NCI-H1930 (cell line): ENCODE data around the gene TMX3.

Experiments used
- DNase-seq, 2 experiments: peaks; one replicate each; lab custom pipeline; 2025; lab: John Stamatoyannopoulos, UW

TMX3 gene

GRCh38 chr18:68714712-68715496 lies at the start of gene TMX3:
TMX3 (minus strand) TSS chr18:68715108; CDS start chr18:68714981, 127 bp downstream.
- DNase-seq: peak; percentile 94 to 95

DNA sequence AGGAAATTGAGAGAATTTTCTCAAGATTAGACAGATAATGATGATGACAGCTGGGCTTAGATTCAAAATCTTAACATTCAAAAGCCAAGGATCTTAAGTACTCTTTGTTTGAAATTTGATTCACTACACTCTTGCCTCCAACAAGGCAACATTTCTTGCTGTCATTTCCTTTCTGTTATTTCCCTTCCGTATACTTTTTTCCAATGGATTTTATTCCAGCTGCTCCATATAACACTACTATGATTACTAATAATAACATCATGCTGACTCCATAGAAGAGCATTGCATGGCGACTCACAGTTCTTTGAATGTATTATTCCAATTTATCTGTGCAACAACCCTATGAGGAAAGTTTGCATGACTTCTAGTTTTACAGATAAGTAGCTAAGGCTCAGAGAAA lies 49.1 kb upstream of the TMX3 start:
- DNase-seq: no peak

- DNase-seq: no peak
Observed at GRCh38 chr18:68763083-68763482, 48.2 kb upstream of the TMX3 start.

DNA sequence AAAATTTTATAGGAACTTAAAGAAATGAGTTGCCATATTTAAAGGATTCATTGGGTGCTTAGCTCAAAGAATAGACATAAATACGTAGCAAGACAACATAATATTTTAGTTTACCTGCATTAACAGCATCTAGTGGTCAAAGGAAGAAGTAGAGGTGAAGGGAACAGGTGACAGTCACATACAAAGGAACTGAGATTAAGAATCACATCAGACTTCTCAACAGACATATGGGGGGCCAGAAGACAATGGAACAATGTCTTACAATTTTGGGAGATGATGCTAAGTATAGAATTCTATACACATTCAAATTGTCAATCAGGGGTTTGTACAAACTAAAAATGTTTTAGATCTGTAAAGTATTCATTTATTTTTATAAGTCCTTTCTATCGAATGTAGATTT lies 44.4 kb upstream of the TMX3 start:
- no peak for DNase-seq

GRCh38 chr18:68757126-68757525 lies 42.2 kb upstream of the TMX3 start:
- no peak for DNase-seq

DNA sequence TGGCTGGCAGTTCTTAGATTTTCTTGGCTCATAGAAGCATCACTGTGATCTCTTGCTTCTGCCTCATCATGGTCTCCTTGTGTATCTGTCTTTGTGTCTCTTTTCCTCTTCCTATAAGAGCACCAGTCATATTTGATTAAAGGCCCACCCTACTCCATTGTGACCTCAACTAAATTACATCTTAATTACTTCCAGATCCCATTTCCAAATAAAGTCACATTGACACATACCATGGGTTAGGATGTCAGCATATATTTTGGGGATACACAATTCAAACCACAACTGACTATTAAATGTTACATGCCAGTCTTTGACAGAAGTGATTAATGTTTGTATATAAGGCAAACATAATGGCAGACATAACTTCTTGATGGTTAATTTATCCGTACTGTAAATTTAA lies 27.3 kb upstream of the TMX3 start:
- no peak for DNase-seq

GRCh38 chr18:68740966-68741365 lies 26.1 kb upstream of the TMX3 start:
- DNase-seq: no peak

- no peak for DNase-seq
Observed at GRCh38 chr18:68739462-68739861, 24.6 kb upstream of the TMX3 start.

DNA sequence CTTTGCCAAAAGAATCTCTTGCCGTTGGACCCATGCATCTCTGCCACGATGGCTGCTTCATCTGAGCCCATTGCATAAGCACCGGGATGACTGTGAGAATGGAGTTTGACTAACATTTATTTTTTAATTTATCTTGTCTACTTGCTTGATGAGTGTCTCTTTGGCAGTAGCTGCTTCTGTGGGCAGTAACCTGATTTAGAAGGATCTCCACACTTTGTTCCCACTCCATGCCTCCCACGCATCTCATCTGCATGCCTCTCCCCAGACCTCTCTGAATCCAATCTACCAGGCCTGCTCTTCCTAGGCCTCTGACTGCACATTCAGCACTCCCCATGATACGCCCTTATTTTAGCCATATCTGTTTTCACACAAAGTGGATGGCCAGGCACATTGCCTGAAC lies 23.7 kb upstream of the TMX3 start:
- DNase-seq: no peak

DNA sequence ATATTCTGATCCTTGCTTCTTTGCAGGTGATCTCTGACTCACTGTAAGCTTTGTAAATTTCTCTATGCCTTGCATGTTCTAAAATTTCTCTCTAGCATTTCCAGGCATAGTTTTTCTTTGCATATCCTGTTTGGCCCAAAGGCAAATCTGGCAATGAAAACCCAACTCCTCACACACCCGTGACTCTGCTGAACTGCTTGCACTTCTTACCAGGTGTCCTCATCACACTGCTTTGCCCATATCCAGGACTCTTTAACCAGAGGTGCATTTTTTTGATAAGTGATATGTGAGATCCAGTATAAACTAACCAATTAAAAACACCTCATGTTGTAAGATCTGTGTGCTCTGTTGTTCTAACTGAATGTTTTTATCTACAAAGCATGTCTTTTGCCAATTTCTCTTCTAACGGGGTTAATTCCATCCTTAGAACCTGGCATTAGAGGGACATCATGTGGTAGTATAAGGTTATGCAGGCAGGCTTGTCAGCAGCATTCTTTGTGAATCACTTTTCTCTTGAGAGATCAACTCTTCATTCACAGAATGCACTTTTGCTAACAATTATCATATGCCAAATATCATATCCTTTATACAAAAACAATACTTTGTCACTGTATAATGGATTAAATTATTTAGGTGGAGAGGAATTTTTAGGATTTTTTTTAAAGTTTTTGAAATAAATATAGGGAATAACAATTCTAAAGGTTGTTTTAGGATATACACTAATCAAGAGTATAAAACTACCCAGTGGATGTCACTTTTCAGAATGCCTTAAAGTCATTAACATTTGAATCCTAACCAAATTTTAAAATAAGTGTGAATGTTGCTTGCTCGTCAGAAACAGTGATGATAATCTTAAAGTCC lies 20.8 kb upstream of the TMX3 start:
- DNase-seq: no peak

DNA sequence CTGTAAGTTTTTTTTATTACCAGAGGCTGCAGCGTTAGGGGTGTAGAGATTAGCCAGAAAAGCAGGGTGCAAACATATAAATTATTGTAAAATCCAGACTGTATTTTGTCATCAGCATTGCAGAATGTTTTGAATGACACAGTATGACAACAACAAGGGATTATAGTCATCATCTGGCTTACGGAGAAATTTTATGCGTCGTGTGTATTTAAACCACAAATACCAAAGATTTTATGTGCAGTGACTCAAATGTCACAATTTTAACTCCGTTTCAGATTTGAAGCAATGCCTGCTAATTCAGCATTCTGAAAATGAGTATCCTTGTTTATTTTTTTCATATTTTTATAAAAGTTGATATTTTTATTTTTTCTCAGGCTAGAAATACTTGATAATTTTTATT lies 19.4 kb upstream of the TMX3 start:
- no peak for DNase-seq

DNA sequence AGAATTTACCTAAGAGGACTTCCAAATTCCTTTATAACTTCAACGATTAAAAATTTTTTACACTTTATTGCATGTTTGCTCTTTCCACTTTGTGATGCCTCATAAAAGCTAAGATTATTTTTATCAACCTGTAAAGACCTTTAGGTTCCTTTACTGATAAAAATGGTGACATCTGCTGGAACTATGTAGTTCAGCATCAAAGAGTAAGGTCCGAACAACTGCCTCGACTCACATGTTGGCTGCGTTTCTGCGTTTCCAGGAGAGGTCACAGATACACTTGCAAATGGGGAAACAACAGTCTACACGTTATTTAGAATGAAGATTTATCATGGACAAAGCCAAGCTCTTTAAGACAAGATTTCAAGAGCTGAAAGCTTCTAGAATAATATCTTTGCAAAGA lies 18.8 kb upstream of the TMX3 start:
- no peak for DNase-seq

DNA sequence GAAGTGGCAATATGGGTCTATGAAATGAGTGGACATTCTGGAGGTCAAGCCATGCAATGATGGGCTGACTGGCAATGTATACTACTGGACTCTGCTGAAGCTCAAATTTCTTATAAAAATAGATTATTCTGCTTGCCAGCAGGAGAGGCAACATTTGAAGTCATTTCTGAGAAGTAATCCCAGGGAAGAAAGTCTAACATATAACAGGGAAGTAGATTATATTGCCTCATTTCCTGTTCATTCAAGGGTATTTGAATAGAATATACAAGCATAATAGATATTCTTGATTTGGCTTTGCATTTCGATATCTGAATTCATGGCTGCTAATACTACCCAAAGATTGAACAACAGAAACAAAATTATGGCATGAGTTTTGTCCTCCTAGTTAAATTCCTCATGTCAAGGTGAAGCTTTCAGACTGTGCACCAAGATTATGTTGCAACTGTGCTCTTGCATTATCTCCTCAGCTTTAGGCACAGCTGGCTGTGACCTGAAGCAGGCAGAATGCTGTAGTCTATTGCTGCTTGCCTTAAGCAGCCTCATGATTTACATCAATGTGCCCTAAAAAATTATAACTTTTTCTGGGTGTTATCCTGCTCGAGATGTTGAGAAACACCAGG lies 13.3 kb upstream of the TMX3 start:
- DNase-seq: no peak

DNA sequence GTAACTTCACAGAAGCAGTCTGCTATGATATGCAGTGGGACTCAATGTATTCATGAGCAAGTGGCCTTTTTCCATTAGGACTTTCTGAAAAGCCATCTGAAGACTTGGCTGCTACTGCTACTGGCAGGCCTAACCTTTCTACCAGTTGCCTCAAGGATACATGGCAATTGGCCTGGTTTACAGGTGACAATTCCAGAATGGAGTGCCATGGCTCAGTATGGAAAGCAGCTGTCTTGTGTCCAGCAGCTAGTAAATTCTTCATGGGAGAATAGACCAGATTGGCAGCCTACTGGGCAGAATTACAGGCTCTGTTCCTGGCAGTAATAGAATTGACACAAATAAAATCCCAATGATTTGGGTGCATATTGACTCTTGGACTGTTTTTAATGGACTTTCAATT lies 12.6 kb upstream of the TMX3 start:
- DNase-seq: no peak

GRCh38 chr18:68725346-68725745 lies 10.4 kb upstream of the TMX3 start:
- DNase-seq: no peak

DNA sequence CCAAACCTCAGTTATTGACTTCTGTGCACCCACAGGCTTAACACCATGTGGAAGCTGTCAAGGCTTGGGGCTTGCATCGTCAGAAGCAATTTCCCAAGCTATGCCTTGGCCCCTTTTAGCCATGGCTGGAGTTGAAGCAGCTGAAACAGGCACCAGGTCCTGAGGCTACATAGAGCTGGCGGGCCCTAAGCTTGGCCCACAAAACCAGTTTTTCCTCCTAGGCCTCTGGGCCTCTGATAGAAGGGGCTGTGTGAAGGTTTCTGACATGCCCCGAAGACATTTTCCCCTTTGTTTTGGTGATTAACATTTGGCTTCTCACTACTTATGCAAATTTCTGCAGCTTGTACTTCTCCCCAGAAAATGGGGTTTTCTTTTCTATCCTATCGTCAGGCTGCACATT lies 9.1 kb upstream of the TMX3 start:
- DNase-seq: no peak

DNA sequence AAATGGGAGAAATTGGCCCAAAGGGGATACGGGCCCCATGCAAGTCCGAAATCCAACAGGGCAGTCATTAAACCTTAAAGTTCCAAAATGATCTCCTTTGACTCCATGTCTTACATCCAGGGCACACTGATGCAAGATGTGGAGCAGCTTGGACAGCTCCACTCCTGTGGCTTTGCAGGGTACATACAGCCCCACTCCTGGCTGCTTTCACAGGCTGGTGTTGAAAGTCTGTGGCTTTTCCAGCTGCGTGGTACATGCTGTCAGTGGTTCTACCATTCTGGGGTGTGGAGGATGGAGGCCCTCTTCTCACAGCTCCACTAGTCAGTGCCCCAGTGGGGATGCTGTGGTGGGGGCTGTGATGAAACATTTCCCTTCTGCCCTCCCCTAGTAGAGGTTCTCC lies 8.6 kb upstream of the TMX3 start:
- no peak for DNase-seq

DNA sequence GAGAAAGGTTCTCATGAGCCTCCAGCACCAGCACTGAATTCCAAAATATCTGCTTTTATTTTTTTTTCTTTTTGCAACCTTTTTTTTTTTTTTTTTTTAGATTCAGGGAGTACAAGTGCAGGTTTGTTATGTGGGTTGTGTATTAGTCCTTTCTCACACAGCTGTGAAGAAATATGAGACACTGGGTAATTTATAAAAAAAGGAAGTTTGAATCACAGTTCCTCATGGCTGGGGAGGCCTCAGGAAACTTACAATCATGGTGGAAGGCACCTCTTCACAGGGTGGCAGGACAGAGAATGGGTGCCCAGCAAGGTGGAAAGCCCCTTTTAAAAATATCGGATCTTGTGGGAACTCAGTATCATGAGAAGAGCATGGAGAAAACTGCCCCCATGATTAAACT lies 7.9 kb upstream of the TMX3 start:
- no peak for DNase-seq

- DNase-seq: no peak
Observed at GRCh38 chr18:68721681-68722583, 7.0 kb upstream of the TMX3 start.

- DNase-seq: no peak
Observed at GRCh38 chr18:68714366-68714711, 569 bp downstream of the TMX3 start.

DNA sequence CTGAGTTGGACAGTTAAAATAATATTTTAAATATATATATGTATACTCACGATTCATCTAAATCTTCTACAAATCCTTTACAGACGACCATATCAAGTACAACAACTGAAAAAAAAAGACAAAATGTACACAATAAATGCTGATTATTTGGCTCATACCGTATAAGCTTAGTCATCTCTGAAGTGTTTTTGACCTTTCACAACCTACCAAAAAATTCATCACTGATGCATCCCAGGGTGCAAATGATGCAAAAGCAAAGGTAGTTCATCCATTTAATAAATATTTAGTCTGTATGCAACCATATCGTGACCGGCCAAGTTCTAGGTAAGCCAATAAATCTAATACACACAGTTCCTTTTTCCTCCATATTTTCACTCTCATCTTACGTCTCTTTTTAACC lies 1.1 kb downstream of the TMX3 start:
- no peak for DNase-seq

- DNase-seq: no peak
Observed at GRCh38 chr18:68713131-68713530, 1.8 kb downstream of the TMX3 start.
